Eye (tissue), 1 donor: ENCODE measurements around the gene FADS2.
A peak's percentile ranks its signal among the peaks of the same experiment; 100 is the strongest.

Experiments used
- DNase-seq: peaks from one replicate; pipeline ENCODE4 v3.0.0-alpha.2; 2015

The FADS2 gene

GRCh38 chr11:61847914-61848581 is 19.9 kb downstream of the FADS2 start:
- no peak for DNase-seq

- DNase-seq: no peak
Observed at GRCh38 chr11:61848631-61849030, 20.5 kb downstream of the FADS2 start.

- no peak for DNase-seq
Observed at GRCh38 chr11:61850687-61851086, 22.6 kb downstream of the FADS2 start.

GRCh38 chr11:61851113-61851899 is 23.2 kb downstream of the FADS2 start:
- peak; percentile 24 for DNase-seq

- DNase-seq: no peak
Observed at GRCh38 chr11:61851900-61852295, 23.8 kb downstream of the FADS2 start.

- no peak for DNase-seq
Observed at GRCh38 chr11:61853698-61854169, 25.6 kb downstream of the FADS2 start.

- DNase-seq: no peak
Observed at GRCh38 chr11:61854206-61854895, 26.3 kb downstream of the FADS2 start.

- no peak for DNase-seq
Observed at GRCh38 chr11:61854966-61855714, 27.0 kb downstream of the FADS2 start.

- no peak for DNase-seq
Observed at GRCh38 chr11:61855939-61856680, 28.0 kb downstream of the FADS2 start.

- DNase-seq: no peak
Observed at GRCh38 chr11:61860054-61860903, 32.2 kb downstream of the FADS2 start.

- DNase-seq: no peak
Observed at GRCh38 chr11:61861634-61862033, 33.5 kb downstream of the FADS2 start.

GRCh38 chr11:61862714-61863547 is 34.8 kb downstream of the FADS2 start:
- DNase-seq: no peak

GRCh38 chr11:61863548-61864081 is 35.5 kb downstream of the FADS2 start:
- DNase-seq: no peak

- DNase-seq: no peak
Observed at GRCh38 chr11:61864814-61865775, 37.0 kb downstream of the FADS2 start.

- no peak for DNase-seq
Observed at GRCh38 chr11:61866231-61866957, 38.3 kb downstream of the FADS2 start.

- DNase-seq: no peak
Observed at GRCh38 chr11:61866958-61867343, 38.9 kb downstream of the FADS2 start.

- no peak for DNase-seq
Observed at GRCh38 chr11:61868571-61869428, 40.7 kb downstream of the FADS2 start.
